Measurements from ENCODE around the gene SSC4D.

Gene SSC4D

GRCh38 chr7:76377186-76377918 is 32.1 kb downstream of the SSC4D start:
- H3K27me3 ChIP-seq (ENCODE audit: low read depth, low read length): peaks cover 11% of the 10 kb centered on the region
- peak overlapping the region; percentile 17; the same call in 1 of the 2 replicates for H3K4me2 ChIP-seq (ENCODE audit: low read length)
- peaks cover 9% of the 10 kb centered on the region for H3K4me1 ChIP-seq (ENCODE audit: low read length)
- no peaks in the 10 kb centered on the region for H4K20me1 ChIP-seq (ENCODE audit: insufficient read depth, low read length)
- no peak overlapping the region for H3K9ac ChIP-seq (ENCODE audit: low read length)
- no peaks in the 10 kb centered on the region for H3K9me3 ChIP-seq (ENCODE audit: insufficient read depth, low read length)
- TF ChIP-seq EZH2phosphoT487 (IDR thresholded peaks at IDR 0.05; ENCODE audit: low read depth): no peak
- TF ChIP-seq, protein P1, sequence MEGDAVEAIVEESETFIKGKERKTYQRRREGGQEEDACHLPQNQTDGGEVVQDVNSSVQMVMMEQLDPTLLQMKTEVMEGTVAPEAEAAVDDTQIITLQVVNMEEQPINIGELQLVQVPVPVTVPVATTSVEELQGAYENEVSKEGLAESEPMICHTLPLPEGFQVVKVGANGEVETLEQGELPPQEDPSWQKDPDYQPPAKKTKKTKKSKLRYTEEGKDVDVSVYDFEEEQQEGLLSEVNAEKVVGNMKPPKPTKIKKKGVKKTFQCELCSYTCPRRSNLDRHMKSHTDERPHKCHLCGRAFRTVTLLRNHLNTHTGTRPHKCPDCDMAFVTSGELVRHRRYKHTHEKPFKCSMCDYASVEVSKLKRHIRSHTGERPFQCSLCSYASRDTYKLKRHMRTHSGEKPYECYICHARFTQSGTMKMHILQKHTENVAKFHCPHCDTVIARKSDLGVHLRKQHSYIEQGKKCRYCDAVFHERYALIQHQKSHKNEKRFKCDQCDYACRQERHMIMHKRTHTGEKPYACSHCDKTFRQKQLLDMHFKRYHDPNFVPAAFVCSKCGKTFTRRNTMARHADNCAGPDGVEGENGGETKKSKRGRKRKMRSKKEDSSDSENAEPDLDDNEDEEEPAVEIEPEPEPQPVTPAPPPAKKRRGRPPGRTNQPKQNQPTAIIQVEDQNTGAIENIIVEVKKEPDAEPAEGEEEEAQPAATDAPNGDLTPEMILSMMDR (IDR thresholded peaks at IDR 0.05; ENCODE audit: low read depth, low read length): no peak
- no peak overlapping the region for H3K4me3 ChIP-seq (ENCODE audit: low read length)
- H3K79me2 ChIP-seq (ENCODE audit: low read length): no peaks in the 10 kb centered on the region
- H3K27ac ChIP-seq (ENCODE audit: low read length): no peak overlapping the region
- H3K36me3 ChIP-seq (replicated peaks; ENCODE audit: low read depth, low read length): no peaks in the 10 kb centered on the region
- peak overlapping the region; percentile 53; the same call in 1 of the 2 replicates for H2AFZ ChIP-seq (ENCODE audit: low read depth, low read length)

- Histone ChIP-seq H2AFZ (ENCODE audit: low read depth, low read length) (no peak overlapping the region), H3K36me3 (replicated peaks; ENCODE audit: low read depth, low read length) (no peaks in the 10 kb centered on the region), H4K20me1 (ENCODE audit: insufficient read depth, low read length) (no peaks in the 10 kb centered on the region), H3K4me2 (ENCODE audit: low read length) (no peak overlapping the region), H3K79me2 (ENCODE audit: low read length) (no peaks in the 10 kb centered on the region), H3K4me1 (ENCODE audit: low read length) (peaks cover 6% of the 10 kb centered on the region), H3K9ac (ENCODE audit: low read length) (no peak overlapping the region), H3K27ac (ENCODE audit: low read length) (no peak overlapping the region), H3K4me3 (ENCODE audit: low read length) (no peak overlapping the region), H3K9me3 (ENCODE audit: insufficient read depth, low read length) (no peaks in the 10 kb centered on the region), H3K27me3 (ENCODE audit: low read depth, low read length) (peaks cover 11% of the 10 kb centered on the region)
- TF ChIP-seq, protein P1 (IDR thresholded peaks at IDR 0.05; ENCODE audit: low read depth, low read length): no peak
- TF ChIP-seq EZH2phosphoT487 (IDR thresholded peaks at IDR 0.05; ENCODE audit: low read depth): no peak
These were observed 34.2 kb downstream of the SSC4D start for GRCh38 chr7:76375251-76375650.

DNA sequence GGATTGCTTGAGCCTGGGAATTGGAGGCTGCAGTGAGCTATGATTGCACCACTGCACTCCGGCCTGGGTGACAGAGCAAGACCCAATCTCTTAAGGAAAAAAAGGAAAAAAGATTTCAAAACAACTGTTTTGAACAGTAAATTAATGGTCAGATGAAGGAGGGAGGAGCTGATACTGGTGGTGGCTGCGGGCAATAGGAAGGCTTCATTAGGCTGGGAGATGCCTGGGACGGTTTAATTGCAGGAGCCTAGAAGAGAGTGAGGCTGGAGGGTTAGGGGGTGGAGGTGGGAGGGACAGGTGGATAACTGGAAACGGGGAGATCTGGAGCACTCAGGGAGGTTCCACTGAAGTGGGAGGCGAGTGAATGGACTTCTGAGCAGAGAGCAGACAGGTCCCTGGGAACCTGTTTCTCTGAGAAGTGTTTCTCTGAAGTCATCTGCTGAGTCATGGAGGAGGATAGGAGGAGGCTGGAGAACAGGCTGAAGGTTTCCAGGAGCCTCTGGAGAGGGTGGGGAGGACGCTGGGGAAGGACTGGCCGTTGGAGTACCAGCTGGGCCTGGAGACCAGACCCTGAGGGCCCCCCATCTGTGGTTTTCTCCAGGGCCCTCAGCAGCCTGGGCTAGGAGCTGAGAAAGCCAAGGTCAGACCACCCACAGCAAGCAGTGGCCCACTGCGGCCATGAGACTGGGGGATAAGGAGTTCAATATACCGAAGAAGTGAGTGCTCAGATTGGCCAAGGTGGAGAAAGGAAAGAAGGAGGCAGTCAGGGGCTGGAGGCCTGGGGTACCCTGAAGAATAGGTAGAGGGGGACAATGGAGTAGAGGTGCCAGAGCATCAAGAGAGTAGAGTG is 36.3 kb downstream of the SSC4D start:
- Histone ChIP-seq H3K9ac (ENCODE audit: low read length) (no peak overlapping the region), H3K4me1 (ENCODE audit: low read length) (peaks cover 6% of the 10 kb centered on the region), H4K20me1 (ENCODE audit: insufficient read depth, low read length) (no peaks in the 10 kb centered on the region), H3K9me3 (ENCODE audit: insufficient read depth, low read length) (no peaks in the 10 kb centered on the region), H2AFZ (ENCODE audit: low read depth, low read length) (no peak overlapping the region), H3K27ac (ENCODE audit: low read length) (no peak overlapping the region), H3K4me3 (ENCODE audit: low read length) (no peak overlapping the region), H3K36me3 (replicated peaks; ENCODE audit: low read depth, low read length) (no peaks in the 10 kb centered on the region), H3K27me3 (ENCODE audit: low read depth, low read length) (peaks cover 16% of the 10 kb centered on the region), H3K4me2 (ENCODE audit: low read length) (no peak overlapping the region), H3K79me2 (ENCODE audit: low read length) (no peaks in the 10 kb centered on the region)
- TF ChIP-seq EZH2phosphoT487 (IDR thresholded peaks at IDR 0.05; ENCODE audit: low read depth): no peak
- TF ChIP-seq, protein P1 (IDR thresholded peaks at IDR 0.05; ENCODE audit: low read depth, low read length): no peak

GRCh38 chr7:76371396-76371795 is 38.1 kb downstream of the SSC4D start:
- Histone ChIP-seq H3K4me2 (ENCODE audit: low read length) (no peak overlapping the region), H3K27ac (ENCODE audit: low read length) (no peak overlapping the region), H3K79me2 (ENCODE audit: low read length) (no peaks in the 10 kb centered on the region), H3K27me3 (ENCODE audit: low read depth, low read length) (peaks cover 10% of the 10 kb centered on the region; the same call in 1 of the 2 replicates), H3K36me3 (replicated peaks; ENCODE audit: low read depth, low read length) (no peaks in the 10 kb centered on the region), H3K9me3 (ENCODE audit: insufficient read depth, low read length) (no peaks in the 10 kb centered on the region), H2AFZ (ENCODE audit: low read depth, low read length) (no peak overlapping the region), H3K4me1 (ENCODE audit: low read length) (no peaks in the 10 kb centered on the region), H3K9ac (ENCODE audit: low read length) (no peak overlapping the region), H3K4me3 (ENCODE audit: low read length) (no peak overlapping the region), H4K20me1 (ENCODE audit: insufficient read depth, low read length) (no peaks in the 10 kb centered on the region)
- TF ChIP-seq, protein P1 (IDR thresholded peaks at IDR 0.05; ENCODE audit: low read depth, low read length): no peak
- TF ChIP-seq EZH2phosphoT487 (IDR thresholded peaks at IDR 0.05; ENCODE audit: low read depth): no peak
